Activated CD4-positive, alpha-beta T cell treated with anti-CD3 and anti-CD28 coated beads for 1 hour (primary cell): ENCODE results near the gene GMDS.

ENCODE experiments used
- DNase-seq: peaks from one replicate; pipeline ENCODE4 v3.0.0-alpha.2; 2020

The GMDS gene

GRCh38 chr6:1724616-1725015 is 520.8 kb downstream of the GMDS start:
- DNase-seq = no peak

- no peak for DNase-seq
These were observed 521.3 kb downstream of the GMDS start for GRCh38 chr6:1724124-1724523.

DNA sequence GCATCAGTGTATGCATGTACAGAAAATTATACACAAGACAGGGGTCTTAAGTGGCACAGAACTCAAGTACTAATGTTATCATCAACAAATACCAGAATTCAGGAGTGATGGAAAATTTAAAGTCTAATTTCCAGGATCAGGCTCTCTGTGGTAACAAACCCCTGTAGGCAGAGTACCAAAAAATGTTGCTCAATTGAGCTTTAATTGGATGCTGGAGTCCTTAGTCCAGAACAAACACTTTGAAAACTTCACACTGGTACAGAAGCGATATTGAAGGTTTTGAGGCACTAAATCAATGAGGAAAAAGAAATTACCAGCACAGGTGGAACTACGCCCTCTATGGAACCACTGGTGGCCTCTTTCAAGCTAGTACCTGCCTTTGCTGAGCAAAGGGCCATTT is 522.6 kb downstream of the GMDS start:
- DNase-seq = no peak

GRCh38 chr6:1720620-1721322 is 524.6 kb downstream of the GMDS start:
- no peak for DNase-seq

- DNase-seq = no peak
These were observed 525.5 kb downstream of the GMDS start for GRCh38 chr6:1719922-1720321.

- DNase-seq = no peak
These were observed 528.5 kb downstream of the GMDS start for GRCh38 chr6:1716868-1717267.

DNA sequence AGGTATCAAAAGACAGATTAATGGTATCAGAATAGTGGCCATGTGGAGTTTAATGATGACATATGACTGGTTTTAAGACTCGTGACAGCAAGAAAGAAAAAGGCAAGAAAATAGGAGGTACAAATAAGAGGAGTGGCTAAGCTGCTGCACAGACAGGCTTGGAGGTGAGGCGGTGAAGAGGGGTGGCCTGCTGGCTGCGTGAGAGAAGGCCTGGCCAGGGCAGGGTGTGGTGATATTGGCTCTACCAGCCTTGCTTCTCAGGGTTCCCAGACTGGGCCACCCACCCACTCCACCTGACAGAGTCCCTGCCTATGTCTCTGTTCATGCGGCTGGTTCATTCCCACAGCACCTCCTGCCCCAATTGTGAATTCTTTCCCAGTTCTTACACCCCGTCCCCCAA is 529.0 kb downstream of the GMDS start:
- DNase-seq = no peak

DNA sequence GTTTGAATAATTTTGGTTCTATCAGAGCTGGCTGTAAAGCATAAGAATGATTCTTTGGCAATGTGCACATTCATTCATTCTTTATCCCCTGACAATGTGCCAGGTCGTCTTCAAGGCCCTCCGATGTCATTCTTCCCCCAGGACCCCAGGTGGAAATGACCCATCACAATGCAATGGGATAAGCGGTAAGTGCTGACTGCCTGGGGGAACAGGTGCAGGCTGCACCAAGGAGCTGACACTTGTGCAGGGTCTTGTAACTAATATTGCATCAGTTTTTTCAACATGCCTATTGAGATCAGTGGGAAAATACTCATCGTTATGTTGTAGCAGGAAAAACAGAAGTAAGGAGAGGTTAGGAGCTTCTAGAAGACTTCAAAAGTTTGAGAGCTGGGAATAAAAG is 530.1 kb downstream of the GMDS start:
- DNase-seq = no peak

DNA sequence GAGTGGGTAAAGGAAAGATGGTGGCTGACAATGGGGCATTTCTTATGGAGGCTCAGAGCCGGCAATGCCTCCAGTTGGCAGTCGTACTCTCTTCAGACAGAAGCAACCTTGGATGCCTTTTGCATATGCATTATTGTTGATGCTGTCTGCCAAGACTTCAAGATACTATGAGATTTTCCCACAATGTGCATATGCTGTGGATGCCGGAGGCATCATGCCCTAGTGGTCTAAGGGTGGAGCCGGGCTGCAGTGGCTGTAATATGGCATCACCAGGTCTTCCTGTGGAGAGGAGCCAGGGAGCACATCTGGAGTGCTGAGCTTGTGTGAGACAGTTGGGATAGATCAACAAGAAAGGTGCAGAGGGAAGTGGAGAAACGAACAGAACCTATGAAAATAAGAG is 530.8 kb downstream of the GMDS start:
- no peak for DNase-seq

GRCh38 chr6:1713016-1713600 is 532.3 kb downstream of the GMDS start:
- no peak for DNase-seq

GRCh38 chr6:1712451-1712850 is 533.0 kb downstream of the GMDS start:
- no peak for DNase-seq

DNA sequence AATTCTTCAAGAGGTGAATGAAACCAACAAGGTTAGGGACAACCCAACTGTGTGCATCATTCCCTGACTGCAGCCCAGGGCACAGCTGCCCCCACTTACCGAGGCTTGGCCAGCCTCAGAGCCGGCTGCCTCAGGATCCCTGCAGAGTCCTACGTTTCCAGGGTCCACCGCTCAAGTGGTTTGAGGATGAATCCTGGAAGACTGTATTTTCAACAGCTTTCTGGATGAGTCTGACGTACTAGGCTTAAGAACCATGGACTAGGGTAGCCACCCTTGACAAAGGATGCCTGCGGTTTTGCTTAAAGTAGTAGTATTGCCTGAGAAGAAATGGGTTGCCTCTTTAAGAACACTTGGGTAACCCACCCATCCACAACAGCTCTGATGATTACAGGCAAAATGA is 534.3 kb downstream of the GMDS start:
- DNase-seq = no peak

GRCh38 chr6:1709234-1709641 is 536.2 kb downstream of the GMDS start:
- no peak for DNase-seq

DNA sequence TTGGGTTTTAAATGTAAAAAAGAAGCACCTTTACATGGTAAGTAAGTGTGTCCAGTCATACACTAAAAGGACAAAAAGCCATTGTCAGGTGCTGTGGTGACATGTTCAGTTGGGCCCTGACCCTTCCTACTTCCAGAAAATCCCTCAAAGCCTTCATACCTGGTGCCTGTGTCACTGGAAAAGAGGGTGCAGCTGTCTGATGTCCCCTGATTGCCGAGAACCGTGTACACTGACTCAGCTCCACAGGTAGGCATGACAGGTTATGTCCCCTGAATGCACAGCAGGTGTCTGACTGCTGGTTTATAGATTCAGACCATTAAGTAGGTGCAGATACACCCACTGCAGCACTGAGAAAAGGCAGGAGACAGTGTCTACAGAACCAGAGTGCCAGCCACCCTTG is 536.6 kb downstream of the GMDS start:
- no peak for DNase-seq

GRCh38 chr6:1708122-1708521 is 537.3 kb downstream of the GMDS start:
- DNase-seq = no peak

GRCh38 chr6:1705630-1706029 is 539.8 kb downstream of the GMDS start:
- no peak for DNase-seq

DNA sequence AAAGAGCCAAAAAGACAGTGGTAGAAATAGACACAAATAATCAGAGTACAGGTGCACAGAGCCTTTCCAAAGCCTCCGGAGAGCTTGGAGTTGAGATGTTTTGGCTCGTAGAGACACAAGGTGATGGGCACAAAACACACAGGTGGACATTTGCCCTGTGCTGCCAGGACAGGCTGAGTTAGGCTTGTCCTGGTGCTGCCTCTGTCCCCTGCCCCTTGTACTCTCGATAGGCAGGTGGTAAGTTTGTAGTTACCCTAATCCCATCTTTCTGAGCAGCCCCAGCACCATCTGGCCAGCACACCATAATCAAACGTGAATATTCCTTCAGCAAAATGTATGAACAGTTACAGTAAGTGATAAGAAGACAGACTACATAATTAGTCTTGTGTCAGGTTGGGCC is 540.2 kb downstream of the GMDS start:
- DNase-seq = no peak

- no peak for DNase-seq
These were observed 540.7 kb downstream of the GMDS start for GRCh38 chr6:1704711-1705110.

DNA sequence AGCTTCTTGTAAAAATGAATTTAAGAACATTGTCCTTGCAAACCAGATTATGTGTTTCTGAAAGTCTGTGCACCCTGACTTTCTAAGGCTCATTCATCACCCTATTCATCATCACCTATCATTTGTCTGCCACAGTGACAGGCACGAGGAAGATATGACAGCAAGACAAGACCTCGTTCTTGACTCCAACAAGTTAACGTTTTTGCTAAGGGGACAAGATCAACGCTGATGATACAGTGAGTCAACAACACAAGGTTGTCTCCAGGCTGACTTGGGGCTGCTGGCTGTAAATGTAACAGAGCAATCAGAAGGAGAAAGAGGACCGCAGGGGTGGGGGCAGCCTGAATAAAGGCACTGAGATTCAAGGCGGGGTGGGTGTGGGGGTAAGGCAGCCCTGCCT is 541.5 kb downstream of the GMDS start:
- DNase-seq = no peak

DNA sequence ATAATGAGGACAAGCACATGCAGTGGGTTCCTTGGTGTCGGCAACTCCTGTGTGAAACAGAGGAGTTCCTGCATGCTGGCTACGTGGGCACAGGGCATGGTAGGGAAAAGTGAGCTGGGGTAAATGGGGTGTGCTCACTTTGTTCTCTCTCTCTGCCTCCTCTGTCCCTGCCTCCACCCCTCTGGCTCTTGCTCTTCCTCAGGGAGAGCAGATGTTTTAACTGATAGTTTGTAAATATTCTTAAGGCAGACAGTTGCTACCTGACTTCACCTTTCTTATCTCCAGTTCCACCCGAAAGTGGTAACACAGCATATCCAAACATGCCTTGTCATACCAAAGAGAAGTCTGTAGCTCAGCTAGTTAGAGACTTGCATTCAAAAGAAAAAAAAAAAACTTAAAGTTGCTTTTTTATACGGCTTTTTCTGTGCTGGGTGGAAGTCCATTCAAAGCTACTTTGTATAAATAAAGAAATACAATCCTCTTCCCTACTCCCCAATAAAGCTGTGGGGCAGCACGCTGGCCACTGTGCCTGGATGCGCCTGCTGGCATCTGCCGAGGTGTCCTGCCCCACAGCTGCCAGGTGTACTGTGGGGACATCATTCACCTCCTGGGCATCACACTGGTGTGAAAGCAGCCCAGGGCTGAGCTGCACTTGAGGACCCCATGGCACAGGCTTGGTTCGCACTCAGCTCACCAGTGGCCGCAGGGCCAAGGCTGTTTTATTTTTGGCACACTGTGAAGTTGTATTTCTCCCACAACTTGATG is 542.1 kb downstream of the GMDS start:
- DNase-seq = no peak

GRCh38 chr6:1702580-1703051 is 542.8 kb downstream of the GMDS start:
- DNase-seq = no peak

DNA sequence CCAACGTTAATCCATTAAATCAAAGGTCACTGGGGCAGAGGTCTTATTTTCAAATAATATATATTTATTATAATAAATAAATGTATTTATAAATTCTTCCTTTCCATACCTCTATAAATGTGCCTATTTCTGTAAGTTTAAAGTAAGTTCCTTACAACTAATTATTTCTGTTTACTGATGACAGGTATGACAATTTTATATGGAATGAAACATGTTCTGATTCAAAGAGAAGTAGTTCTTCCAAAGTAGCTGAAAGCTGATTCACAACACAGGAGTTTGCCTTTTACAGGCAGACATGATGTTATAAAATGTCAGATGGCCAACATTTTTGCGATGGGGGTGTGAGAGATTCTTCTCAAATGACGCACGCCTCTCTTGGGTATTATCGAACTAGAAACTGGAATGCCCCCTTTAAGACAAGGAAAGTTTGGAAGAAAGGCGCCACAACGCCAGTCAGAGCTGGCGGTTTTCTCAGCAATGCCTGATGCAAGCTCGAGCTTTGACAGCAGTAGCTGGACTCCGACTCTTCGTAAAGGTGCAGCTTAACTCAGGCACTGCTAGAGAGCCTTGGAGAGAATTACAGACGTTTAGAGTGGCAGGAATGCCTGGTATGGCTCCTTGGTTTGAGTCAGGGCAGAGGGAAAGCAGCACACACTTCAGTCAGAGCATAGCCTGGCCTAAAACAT is 543.6 kb downstream of the GMDS start:
- DNase-seq = no peak

- DNase-seq = no peak
These were observed 545.0 kb downstream of the GMDS start for GRCh38 chr6:1700278-1700967.
